Thyroid gland (tissue), 4 donors: ENCODE data around the gene CDYL.

Experiments used
- POLR2A ChIP-seq, 2 donors: fragments of 450-650 bp; IDR thresholded peaks; one replicate each; pipeline ENCODE4 v1.6.1; 2017; ENCODE audit warnings: antibody characterized with exemption in 2 of 2, mild to moderate bottlenecking in 2 of 2, moderate library complexity in 1 of 2
- TF ChIP-seq, protein P1 (sequence below), 6 experiments: fragments of 200-600 bp in 3 of 6; fragments of 450-650 bp in 3 of 6; sonication (generic) in 3 of 6; IDR thresholded peaks; one replicate each; pipeline ENCODE4 v1.5.1; 2016 to 2019; ENCODE audit warnings: antibody characterized with exemption in 6 of 6, mild to moderate bottlenecking in 2 of 6, inconsistent platforms in 1 of 6, moderate library complexity in 1 of 6

DNA sequence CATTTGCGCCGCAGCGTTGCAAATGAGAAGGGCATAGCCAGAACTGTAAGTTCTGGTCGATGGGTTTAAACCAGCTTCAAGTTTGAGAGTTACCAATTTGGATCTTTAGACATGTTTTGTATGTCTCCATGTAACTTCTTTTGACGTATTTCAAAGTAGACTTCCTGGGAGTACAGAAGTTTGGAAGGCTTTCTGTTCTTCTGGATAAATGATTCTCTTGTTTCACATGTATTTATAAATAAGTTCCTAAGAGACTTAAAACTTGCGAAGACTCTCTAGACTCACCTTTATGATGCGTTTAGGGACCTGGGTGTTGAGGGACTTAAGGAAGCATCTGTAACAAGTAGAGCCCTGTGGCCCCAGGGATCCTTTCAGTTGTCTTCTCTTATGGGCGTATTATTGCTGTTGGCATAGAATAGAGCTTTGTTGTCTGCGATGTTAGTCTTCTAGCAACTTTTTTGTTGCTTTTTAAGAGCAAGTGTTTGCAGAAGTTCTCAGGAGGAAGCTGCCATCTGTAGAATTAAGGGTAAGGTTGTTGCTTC is 1.3 kb downstream of the CDYL start:
- no peak for TF ChIP-seq POLR2A (IDR thresholded peaks at IDR 0.05)
- TF ChIP-seq, protein P1, sequence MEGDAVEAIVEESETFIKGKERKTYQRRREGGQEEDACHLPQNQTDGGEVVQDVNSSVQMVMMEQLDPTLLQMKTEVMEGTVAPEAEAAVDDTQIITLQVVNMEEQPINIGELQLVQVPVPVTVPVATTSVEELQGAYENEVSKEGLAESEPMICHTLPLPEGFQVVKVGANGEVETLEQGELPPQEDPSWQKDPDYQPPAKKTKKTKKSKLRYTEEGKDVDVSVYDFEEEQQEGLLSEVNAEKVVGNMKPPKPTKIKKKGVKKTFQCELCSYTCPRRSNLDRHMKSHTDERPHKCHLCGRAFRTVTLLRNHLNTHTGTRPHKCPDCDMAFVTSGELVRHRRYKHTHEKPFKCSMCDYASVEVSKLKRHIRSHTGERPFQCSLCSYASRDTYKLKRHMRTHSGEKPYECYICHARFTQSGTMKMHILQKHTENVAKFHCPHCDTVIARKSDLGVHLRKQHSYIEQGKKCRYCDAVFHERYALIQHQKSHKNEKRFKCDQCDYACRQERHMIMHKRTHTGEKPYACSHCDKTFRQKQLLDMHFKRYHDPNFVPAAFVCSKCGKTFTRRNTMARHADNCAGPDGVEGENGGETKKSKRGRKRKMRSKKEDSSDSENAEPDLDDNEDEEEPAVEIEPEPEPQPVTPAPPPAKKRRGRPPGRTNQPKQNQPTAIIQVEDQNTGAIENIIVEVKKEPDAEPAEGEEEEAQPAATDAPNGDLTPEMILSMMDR (IDR thresholded peaks at IDR 0.05): no peak
